Karpas-422 (cell line): ENCODE data around the gene TPTE2. TPM values are rescaled to one million over a fixed set of nuclear protein-coding genes. Genes with fewer than 3 reads are reported as not detected.

Experiments used
- DNase-seq: peaks from one replicate; pipeline ENCODE4 v3.0.0-alpha.2; 2015
- H2AFZ ChIP-seq: fragments of 200-600 bp; sonication (generic); 2 replicates; pipeline ENCODE4 v1.6.1; 2014; ENCODE audit warnings: antibody characterized with exemption, low read length, mixed read lengths
- H3K27ac ChIP-seq: fragments of 200-600 bp; sonication (generic); 2 replicates; pipeline ENCODE4 v1.5.1; 2014; ENCODE audit warnings: mild to moderate bottlenecking, low read length, moderate library complexity
- H3K27me3 ChIP-seq: fragments of 200-600 bp; sonication (generic); 2 replicates; pipeline ENCODE4 v1.6.1; 2014; ENCODE audit warnings: low read length, mixed read lengths
- H3K36me3 ChIP-seq: fragments of 200-600 bp; sonication (generic); 2 replicates; pipeline ENCODE4 v1.6.1; 2014; ENCODE audit warnings: low read length, mixed read lengths; ENCODE audit not compliant: insufficient read depth
- H3K4me1 ChIP-seq: fragments of 200-600 bp; sonication (generic); 2 replicates; pipeline ENCODE4 v1.6.1; 2014; ENCODE audit warnings: mild to moderate bottlenecking, low read length, mixed read lengths
- H3K4me2 ChIP-seq: fragments of 200-600 bp; sonication (generic); 2 replicates; pipeline ENCODE4 v1.6.1; 2014; ENCODE audit warnings: low read length, low read depth, mild to moderate bottlenecking; ENCODE audit not compliant: poor library complexity, severe bottlenecking
- H3K4me3 ChIP-seq: fragments of 200-600 bp; sonication (generic); 2 replicates; pipeline ENCODE4 v1.5.1; 2014; ENCODE audit warnings: mild to moderate bottlenecking, antibody characterized with exemption, low read length, mixed read lengths
- H3K79me2 ChIP-seq: fragments of 200-600 bp; sonication (generic); 2 replicates; pipeline ENCODE4 v1.6.1; 2014; ENCODE audit warnings: mild to moderate bottlenecking, low read length, mixed read lengths
- H3K9ac ChIP-seq: fragments of 200-600 bp; sonication (generic); 2 replicates; pipeline ENCODE4 v1.6.0; 2014; ENCODE audit warnings: low read length
- H3K9me2 ChIP-seq: fragments of 200-600 bp; sonication (generic), shearing (Covaris generic); replicated peaks from 2 replicates; pipeline ENCODE4 v1.6.0; 2014; ENCODE audit warnings: mild to moderate bottlenecking, low read length, moderate library complexity; ENCODE audit not compliant: insufficient read depth
- H3K9me3 ChIP-seq: fragments of 300-700, 200-600 bp; sonication (generic); 2 replicates; pipeline ENCODE4 v1.6.1; 2014; ENCODE audit warnings: low read length, mixed read lengths
- H4K20me1 ChIP-seq: fragments of 200-600 bp; sonication (generic); 2 replicates; pipeline ENCODE4 v1.6.1; 2014; ENCODE audit warnings: mild to moderate bottlenecking, antibody characterized with exemption, low read length, low read depth; ENCODE audit not compliant: insufficient read depth
- total RNA-seq: library from RNA; depleted of rRNA; stranded (reverse); fragments of >200 nt; shearing (Covaris generic); gene quantifications from 2 replicates; pipeline ENCODE4 v1.2.3, GENCODE V29; 2014; ENCODE audit warnings: low replicate concordance

TPTE2 gene
- total RNA-seq, 1 experiment from 2014 or later: 0.34 TPM

- Histone ChIP-seq H2AFZ (no peak overlapping the region), H3K4me2 (no peak overlapping the region), H3K9ac (no peak overlapping the region), H3K27me3 (no peaks in the 10 kb centered on the region), H4K20me1 (no peaks in the 10 kb centered on the region), H3K36me3 (no peaks in the 10 kb centered on the region), H3K27ac (no peak overlapping the region), H3K79me2 (no peaks in the 10 kb centered on the region), H3K4me3 (no peak overlapping the region), H3K9me3 (no peaks in the 10 kb centered on the region), H3K9me2 (no peaks in the 10 kb centered on the region), H3K4me1 (no peaks in the 10 kb centered on the region)
- no peak for DNase-seq
Measured at GRCh38 chr13:19596960-19597361, 35.6 kb upstream of the TPTE2 start.

GRCh38 chr13:19596086-19596485 is 34.8 kb upstream of the TPTE2 start:
- no peak overlapping the region for H3K9ac ChIP-seq
- H3K4me2 ChIP-seq: no peak overlapping the region
- H3K36me3 ChIP-seq: no peaks in the 10 kb centered on the region
- H3K79me2 ChIP-seq: no peaks in the 10 kb centered on the region
- H3K4me1 ChIP-seq: no peaks in the 10 kb centered on the region
- no peaks in the 10 kb centered on the region for H4K20me1 ChIP-seq
- no peak overlapping the region for H3K27ac ChIP-seq
- H3K4me3 ChIP-seq: no peak overlapping the region
- H2AFZ ChIP-seq: no peak overlapping the region
- no peaks in the 10 kb centered on the region for H3K9me3 ChIP-seq
- no peak for DNase-seq
- H3K27me3 ChIP-seq: no peaks in the 10 kb centered on the region
- H3K9me2 ChIP-seq: no peaks in the 10 kb centered on the region

GRCh38 chr13:19592657-19593180 is 31.4 kb upstream of the TPTE2 start:
- no peaks in the 10 kb centered on the region for H3K9me3 ChIP-seq
- no peaks in the 10 kb centered on the region for H3K9me2 ChIP-seq
- H2AFZ ChIP-seq: no peak overlapping the region
- H3K36me3 ChIP-seq: no peaks in the 10 kb centered on the region
- no peak overlapping the region for H3K4me2 ChIP-seq
- H3K4me1 ChIP-seq: no peaks in the 10 kb centered on the region
- H3K79me2 ChIP-seq: no peaks in the 10 kb centered on the region
- no peak overlapping the region for H3K9ac ChIP-seq
- no peaks in the 10 kb centered on the region for H4K20me1 ChIP-seq
- H3K27me3 ChIP-seq: no peaks in the 10 kb centered on the region
- no peak overlapping the region for H3K27ac ChIP-seq
- no peak for DNase-seq
- H3K4me3 ChIP-seq: no peak overlapping the region

GRCh38 chr13:19591864-19592263 is 30.5 kb upstream of the TPTE2 start:
- H3K27me3 ChIP-seq: no peaks in the 10 kb centered on the region
- no peak overlapping the region for H2AFZ ChIP-seq
- H3K4me2 ChIP-seq: no peak overlapping the region
- no peak overlapping the region for H3K27ac ChIP-seq
- no peak overlapping the region for H3K4me3 ChIP-seq
- H4K20me1 ChIP-seq: no peaks in the 10 kb centered on the region
- H3K9ac ChIP-seq: no peak overlapping the region
- H3K9me2 ChIP-seq: no peaks in the 10 kb centered on the region
- peaks cover 7% of the 10 kb centered on the region for H3K4me1 ChIP-seq
- no peaks in the 10 kb centered on the region for H3K79me2 ChIP-seq
- no peaks in the 10 kb centered on the region for H3K36me3 ChIP-seq
- no peaks in the 10 kb centered on the region for H3K9me3 ChIP-seq
- DNase-seq: no peak

- no peak overlapping the region for H3K9ac ChIP-seq
- H3K9me2 ChIP-seq: no peaks in the 10 kb centered on the region
- no peaks in the 10 kb centered on the region for H3K9me3 ChIP-seq
- no peaks in the 10 kb centered on the region for H3K27me3 ChIP-seq
- H3K36me3 ChIP-seq: no peaks in the 10 kb centered on the region
- no peak for DNase-seq
- H2AFZ ChIP-seq: no peak overlapping the region
- H3K4me2 ChIP-seq: no peak overlapping the region
- no peak overlapping the region for H3K27ac ChIP-seq
- no peaks in the 10 kb centered on the region for H3K79me2 ChIP-seq
- peaks cover 14% of the 10 kb centered on the region for H3K4me1 ChIP-seq
- no peak overlapping the region for H3K4me3 ChIP-seq
- H4K20me1 ChIP-seq: no peaks in the 10 kb centered on the region
Measured at GRCh38 chr13:19590423-19590822, 29.1 kb upstream of the TPTE2 start.

- H4K20me1 ChIP-seq: no peaks in the 10 kb centered on the region
Measured at GRCh38 chr13:19589312-19589711, 28.0 kb upstream of the TPTE2 start.

GRCh38 chr13:19587635-19588300 is 26.4 kb upstream of the TPTE2 start:
- Histone ChIP-seq H3K4me2 (peak overlapping the region; percentile 73), H3K9ac (peak overlapping the region; percentile 46; the same call in 1 of the 2 replicates), H3K9me3 (no peaks in the 10 kb centered on the region), H3K27me3 (no peaks in the 10 kb centered on the region), H3K79me2 (no peaks in the 10 kb centered on the region), H3K4me3 (peak overlapping the region; percentile 71; the same call in 1 of the 2 replicates), H3K9me2 (no peaks in the 10 kb centered on the region), H2AFZ (peak overlapping the region; percentile 94), H4K20me1 (no peaks in the 10 kb centered on the region), H3K4me1 (peaks cover 14% of the 10 kb centered on the region), H3K27ac (peak overlapping the region; percentile 61; the same call in 1 of the 2 replicates), H3K36me3 (no peaks in the 10 kb centered on the region)
- DNase-seq: peak; percentile 88

More at GRCh38 chr13:19589312-19589711, 28.0 kb upstream of the TPTE2 start:
- no peak overlapping the region for H3K27ac ChIP-seq
- DNase-seq: no peak
- no peaks in the 10 kb centered on the region for H3K36me3 ChIP-seq
- no peaks in the 10 kb centered on the region for H3K27me3 ChIP-seq
- no peak overlapping the region for H2AFZ ChIP-seq
- H3K9me3 ChIP-seq: no peaks in the 10 kb centered on the region
- no peaks in the 10 kb centered on the region for H3K79me2 ChIP-seq
- no peak overlapping the region for H3K4me2 ChIP-seq
- no peaks in the 10 kb centered on the region for H3K9me2 ChIP-seq
- peaks cover 14% of the 10 kb centered on the region for H3K4me1 ChIP-seq
- H3K9ac ChIP-seq: no peak overlapping the region
- no peak overlapping the region for H3K4me3 ChIP-seq

- Histone ChIP-seq H3K4me2 (peak overlapping the region; percentile 73), H3K9me3 (no peaks in the 10 kb centered on the region), H3K9ac (peak overlapping the region; percentile 68), H3K36me3 (no peaks in the 10 kb centered on the region), H3K27me3 (no peaks in the 10 kb centered on the region), H3K4me3 (peak overlapping the region; percentile 71), H4K20me1 (no peaks in the 10 kb centered on the region), H3K79me2 (no peaks in the 10 kb centered on the region), H3K9me2 (no peaks in the 10 kb centered on the region), H3K4me1 (peaks cover 14% of the 10 kb centered on the region), H2AFZ (peak overlapping the region; percentile 94), H3K27ac (peak overlapping the region; percentile 61)
- DNase-seq: peak; percentile 91
Measured at GRCh38 chr13:19586904-19587634, 25.7 kb upstream of the TPTE2 start.
